GM04503 (cell line): ENCODE measurements around the gene CD34.
"Not testable (repeated sequence)": the region's sequence is repeated elsewhere in the genome, so short reads cannot be mapped to it uniquely, and the experiment has no call there.

ENCODE experiments used
- DNase-seq: peaks from one replicate; pipeline ENCODE4 v3.0.0-alpha.2; 2012; ENCODE audit warnings: low read depth

The CD34 gene

DNA sequence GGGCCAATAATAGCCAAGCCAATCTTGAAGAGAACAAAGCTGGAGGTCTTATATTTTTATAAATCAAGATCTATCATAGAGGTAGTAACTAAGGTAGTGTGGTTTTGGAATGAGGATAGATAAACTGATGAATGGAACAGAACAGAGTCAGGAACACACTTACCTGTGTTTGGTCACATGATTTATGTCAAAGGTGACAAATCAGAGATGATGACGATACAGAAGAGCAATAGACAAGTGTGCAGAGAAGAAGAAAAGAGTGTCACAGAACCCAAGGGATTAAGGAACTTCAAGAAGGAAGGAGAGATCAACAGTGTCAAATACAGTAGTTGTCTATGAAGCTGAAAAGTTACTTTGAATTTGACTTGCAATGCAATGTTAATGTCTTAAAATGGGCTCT is 16.1 kb upstream of the CD34 start:
- DNase-seq: no peak

- not testable (repeated sequence) for DNase-seq
These were observed 15.0 kb upstream of the CD34 start for GRCh38 chr1:207925969-207926368.

GRCh38 chr1:207925210-207925609 is 14.3 kb upstream of the CD34 start:
- peak; percentile 32 for DNase-seq

- no peak for DNase-seq
These were observed 12.6 kb upstream of the CD34 start for GRCh38 chr1:207923561-207923960.

DNA sequence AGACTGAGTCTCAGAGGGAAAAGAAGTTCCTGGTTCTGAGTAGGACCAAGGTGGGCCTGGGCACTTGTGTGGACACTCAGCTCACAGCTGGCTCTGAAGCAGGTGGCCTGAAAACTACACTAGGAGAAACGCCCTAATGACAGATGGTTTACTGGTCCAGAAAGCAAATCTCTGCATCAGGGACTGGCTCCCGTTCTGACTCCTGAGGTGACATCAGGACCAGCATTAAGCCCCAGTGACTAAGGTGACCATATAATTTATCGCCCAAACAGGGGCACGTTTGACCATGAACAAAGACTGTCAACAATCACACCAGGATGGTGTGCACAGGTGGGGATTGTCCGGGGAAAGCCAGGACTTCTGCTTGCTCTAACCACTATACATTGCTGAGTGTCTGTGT is 12.2 kb upstream of the CD34 start:
- no peak for DNase-seq

DNA sequence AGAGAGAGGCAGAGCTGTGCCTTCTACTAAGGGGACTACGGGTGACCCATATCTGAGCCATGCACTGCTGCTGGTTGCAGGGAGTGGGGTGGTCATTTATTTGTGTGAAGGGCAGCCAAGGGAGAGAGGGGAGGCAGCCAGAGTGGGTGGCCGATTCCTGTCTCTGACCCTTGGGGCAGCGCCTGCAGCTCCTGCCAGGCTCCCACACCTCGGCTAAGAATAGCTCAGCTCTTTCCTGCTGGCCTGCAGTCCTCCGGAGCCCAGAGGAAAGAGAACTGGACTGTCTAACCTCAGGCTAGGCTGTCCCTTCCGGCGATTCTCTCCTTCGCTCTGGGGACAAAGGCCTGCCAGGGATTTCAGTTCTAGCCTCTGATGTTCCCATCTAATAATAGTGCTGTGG is 11.6 kb upstream of the CD34 start:
- DNase-seq: no peak

GRCh38 chr1:207921321-207921720 is 10.4 kb upstream of the CD34 start:
- no peak for DNase-seq

DNA sequence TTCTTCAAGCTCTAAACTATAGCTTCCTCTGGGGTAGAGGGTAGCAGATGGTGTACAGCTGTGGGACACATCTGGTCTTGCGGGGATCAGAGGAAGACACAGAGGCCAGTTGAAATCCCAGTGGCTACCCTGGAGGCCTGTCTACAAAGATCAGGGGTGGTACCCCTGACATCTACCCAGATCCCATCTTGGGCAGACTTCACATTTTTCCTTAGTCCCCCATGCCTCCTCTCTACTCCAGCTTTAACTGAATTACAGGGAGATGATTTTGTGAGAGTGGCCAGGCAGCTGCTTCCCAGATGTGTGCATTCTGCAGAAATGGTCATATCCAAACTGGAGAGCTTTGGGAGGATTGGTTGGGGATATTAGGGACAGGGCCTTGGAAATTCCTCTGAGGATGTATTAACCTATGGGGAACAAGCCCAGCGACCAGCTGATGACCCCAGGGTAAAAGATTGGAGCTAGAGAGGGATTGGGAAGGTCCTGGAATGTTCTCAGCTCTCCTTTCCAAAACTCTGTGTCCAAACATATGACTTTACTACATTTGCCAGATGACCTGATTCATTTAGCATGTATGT is 9.6 kb upstream of the CD34 start:
- no peak for DNase-seq

GRCh38 chr1:207919523-207920170 is 8.7 kb upstream of the CD34 start:
- DNase-seq: no peak

GRCh38 chr1:207918581-207918980 is 7.7 kb upstream of the CD34 start:
- DNase-seq: no peak

DNA sequence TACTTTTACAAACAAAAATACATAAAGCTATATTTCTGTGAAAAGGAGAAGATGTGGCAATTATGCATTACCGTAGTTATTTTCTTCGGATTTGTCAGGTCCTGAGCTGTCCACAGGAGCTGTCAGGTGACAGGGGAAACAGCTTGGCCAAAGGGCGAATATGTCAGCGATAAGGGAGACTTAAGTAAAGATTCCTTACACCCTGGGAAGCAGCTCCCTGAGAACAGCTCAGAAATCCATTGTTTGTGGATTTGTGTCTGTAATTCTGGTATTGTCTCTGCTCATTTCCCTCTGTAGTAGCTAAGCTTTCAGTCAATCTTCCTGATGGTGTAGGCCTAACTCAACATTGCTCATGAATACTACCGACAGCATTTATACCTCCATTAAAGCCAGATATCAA is 7.1 kb upstream of the CD34 start:
- DNase-seq: no peak

DNA sequence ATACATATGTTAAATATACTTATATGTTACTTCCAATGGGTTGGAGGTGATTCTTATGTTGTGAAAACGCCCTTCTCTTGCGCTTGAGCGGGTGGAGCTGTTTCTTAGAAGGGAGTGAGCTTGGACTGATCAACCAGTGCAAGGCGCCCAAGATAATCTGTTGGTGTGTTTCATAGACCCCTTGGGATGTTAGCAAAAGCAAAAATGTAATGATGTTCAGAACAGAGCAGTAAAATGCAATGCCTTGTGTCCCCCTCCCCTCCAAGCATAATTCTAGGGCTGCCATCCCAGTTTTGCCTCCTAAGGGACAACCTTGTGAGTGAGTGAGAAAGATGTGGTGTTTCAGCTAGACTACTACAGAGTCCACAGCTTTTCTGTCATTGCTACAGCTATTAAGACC is 6.2 kb upstream of the CD34 start:
- no peak for DNase-seq

GRCh38 chr1:207913951-207914350 is 3.0 kb upstream of the CD34 start:
- no peak for DNase-seq

GRCh38 chr1:207911856-207912760 is 1.2 kb upstream of the CD34 start:
- DNase-seq: no peak

DNA sequence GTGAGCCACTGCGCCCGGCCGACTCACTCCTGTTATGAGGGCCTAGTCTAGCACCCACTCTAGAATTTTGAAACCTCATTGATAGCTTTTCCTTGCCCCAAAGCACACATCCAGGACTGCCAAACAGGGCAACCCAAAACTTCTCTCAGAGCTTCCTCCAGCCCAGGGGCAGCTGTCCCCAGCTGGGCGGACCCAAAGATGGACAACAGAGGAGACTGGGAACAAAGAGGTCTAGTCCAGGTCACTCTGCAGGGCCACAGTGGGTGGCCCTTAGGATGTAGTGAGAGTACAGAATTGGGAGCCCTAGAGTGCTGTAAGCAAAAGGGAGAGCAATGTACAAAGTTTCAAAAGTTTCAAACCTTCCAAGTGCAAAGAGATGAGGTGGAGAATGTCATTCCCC is 1.2 kb downstream of the CD34 start:
- no peak for DNase-seq

- DNase-seq: no peak
These were observed 2.7 kb downstream of the CD34 start for GRCh38 chr1:207908107-207908734.

DNA sequence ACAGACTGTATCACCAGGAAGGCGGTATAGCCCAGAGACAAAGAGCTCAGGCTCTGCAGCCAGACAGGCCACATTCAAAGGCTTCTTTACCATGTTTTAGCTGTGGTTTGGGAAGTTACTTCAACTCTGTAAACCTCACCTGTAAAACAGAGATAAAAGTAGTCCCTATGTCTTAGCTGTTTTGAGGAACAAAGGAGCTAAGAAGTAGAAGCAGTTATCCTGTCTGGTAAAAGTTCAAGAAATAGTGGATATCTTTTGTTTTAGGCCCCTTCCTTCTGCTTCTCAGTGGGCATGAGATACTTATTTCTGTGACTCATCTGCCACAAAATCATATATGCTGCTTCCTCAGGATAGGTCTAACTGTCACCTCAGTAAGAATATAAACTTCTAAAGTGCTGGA is 6.5 kb downstream of the CD34 start:
- no peak for DNase-seq

- DNase-seq: no peak
These were observed 7.2 kb downstream of the CD34 start for GRCh38 chr1:207903767-207904166.

DNA sequence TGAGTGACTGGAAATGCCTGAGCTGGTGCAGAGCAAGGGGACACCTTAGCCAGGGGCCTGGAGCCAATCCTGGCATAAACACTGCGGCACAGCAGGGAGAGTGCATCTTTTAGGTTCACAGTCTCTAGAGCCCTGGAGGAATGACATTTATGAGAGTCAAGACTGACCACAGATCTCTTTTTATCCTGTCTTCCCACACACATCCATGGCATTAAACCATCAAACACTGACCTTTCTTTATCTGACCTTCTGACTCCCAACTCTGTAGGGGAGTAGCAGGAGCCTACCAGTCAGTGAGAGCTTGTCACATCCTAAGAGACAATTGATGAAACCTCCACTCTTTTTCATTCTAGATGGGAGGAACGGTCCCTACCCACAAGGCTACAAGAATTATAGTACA is 7.9 kb downstream of the CD34 start:
- no peak for DNase-seq

GRCh38 chr1:207902566-207902965 is 8.4 kb downstream of the CD34 start:
- DNase-seq: no peak

GRCh38 chr1:207901041-207901653 is 9.8 kb downstream of the CD34 start:
- DNase-seq: no peak

- no peak for DNase-seq
These were observed 12.1 kb downstream of the CD34 start for GRCh38 chr1:207898836-207899235.
